SJSA1 (cell line): ENCODE data around the gene CRNN. TPM values are rescaled to one million over a fixed set of nuclear protein-coding genes. Genes with fewer than 3 reads are reported as not detected.

Experiments
- DNase-seq, 2 experiments: peaks; one replicate each; pipeline ENCODE4 v3.0.0-alpha.2; 2015 to 2020; ENCODE audit warnings: low spot score in 2 of 2, low read depth in 1 of 2
- H3K27ac ChIP-seq: fragments of 250-450 bp; sonication (Bioruptor Pico); 2 replicates; pipeline ENCODE4 v1.5.1; 2020; ENCODE audit warnings: mild to moderate bottlenecking, moderate library complexity
- H3K27me3 ChIP-seq: fragments of 250-450 bp; sonication (Bioruptor Pico); replicated peaks from 2 replicates; pipeline ENCODE4 v1.5.1; 2020; ENCODE audit warnings: mild to moderate bottlenecking, moderate library complexity
- H3K36me3 ChIP-seq: fragments of 250-450 bp; sonication (Bioruptor Pico); 2 replicates; pipeline ENCODE4 v1.5.1; 2020; ENCODE audit warnings: mild to moderate bottlenecking
- H3K4me1 ChIP-seq: fragments of 250-450 bp; sonication (Bioruptor Pico); replicated peaks from 2 replicates; pipeline ENCODE4 v1.6.1; 2021; ENCODE audit warnings: mild to moderate bottlenecking
- H3K4me3 ChIP-seq: fragments of 250-450 bp; sonication (Bioruptor Pico); 2 replicates; pipeline ENCODE4 v1.5.1; 2020; ENCODE audit warnings: mild to moderate bottlenecking
- H3K9me3 ChIP-seq: fragments of 250-450 bp; sonication (Bioruptor Pico); replicated peaks from 2 replicates; pipeline ENCODE4 v1.5.1; 2020; ENCODE audit warnings: mild to moderate bottlenecking
- total RNA-seq: library from RNA; depleted of rRNA; stranded (reverse); fragments of >200 nt; shearing (Covaris generic); gene quantifications from 2 replicates; pipeline ENCODE4 v1.2.3, GENCODE V29; 2014; rRNA removed

The CRNN gene
- total RNA-seq, result 0.16 TPM in 1 of 2 replicates, not detected in the other

- H3K27me3 ChIP-seq, result no peaks in the 10 kb centered on the region
- no peak within 1 kb of the TSS for H3K4me3 ChIP-seq
- no peaks in the 10 kb centered on the region for H3K9me3 ChIP-seq
- no peak for DNase-seq
- H3K27ac ChIP-seq, result no peak within 1 kb of the TSS
- peaks cover 52% of the 10 kb centered on the region for H3K4me1 ChIP-seq
- H3K36me3 ChIP-seq, result no peaks in the 10 kb centered on the region
Measured at GRCh38 chr1:152413909-152414308, at the start of gene CRNN. CRNN (minus strand) TSS chr1:152414263; CDS start chr1:152412233, 2,030 bp downstream.

GRCh38 chr1:152462636-152463035 is 48.6 kb upstream of the CRNN start:
- Histone ChIP-seq H3K9me3 (no peaks in the 10 kb centered on the region), H3K36me3 (no peaks in the 10 kb centered on the region), H3K27ac (no peak overlapping the region), H3K4me1 (no peaks in the 10 kb centered on the region), H3K4me3 (no peak overlapping the region), H3K27me3 (no peaks in the 10 kb centered on the region)
- DNase-seq, result no peak

- Histone ChIP-seq H3K4me3 (no peak overlapping the region), H3K4me1 (no peaks in the 10 kb centered on the region), H3K27ac (no peak overlapping the region), H3K9me3 (no peaks in the 10 kb centered on the region), H3K27me3 (no peaks in the 10 kb centered on the region), H3K36me3 (no peaks in the 10 kb centered on the region)
- DNase-seq, result peak; percentile 34 to 60
Measured at GRCh38 chr1:152461544-152461943, 47.5 kb upstream of the CRNN start.

GRCh38 chr1:152460529-152460899 is 46.5 kb upstream of the CRNN start:
- H3K9me3 ChIP-seq, result no peaks in the 10 kb centered on the region
- no peaks in the 10 kb centered on the region for H3K27me3 ChIP-seq
- no peaks in the 10 kb centered on the region for H3K36me3 ChIP-seq
- no peak overlapping the region for H3K27ac ChIP-seq
- no peaks in the 10 kb centered on the region for H3K4me1 ChIP-seq
- DNase-seq, result no peak
- H3K4me3 ChIP-seq, result no peak overlapping the region

- DNase-seq, result peak; percentile 45 to 67
- Histone ChIP-seq H3K27me3 (no peaks in the 10 kb centered on the region), H3K36me3 (no peaks in the 10 kb centered on the region), H3K4me1 (no peaks in the 10 kb centered on the region), H3K4me3 (no peak overlapping the region), H3K27ac (no peak overlapping the region), H3K9me3 (no peaks in the 10 kb centered on the region)
Measured at GRCh38 chr1:152459596-152460528, 45.8 kb upstream of the CRNN start.

- Histone ChIP-seq H3K36me3 (no peaks in the 10 kb centered on the region), H3K4me3 (no peak overlapping the region), H3K27ac (no peak overlapping the region), H3K9me3 (no peaks in the 10 kb centered on the region), H3K27me3 (no peaks in the 10 kb centered on the region), H3K4me1 (no peaks in the 10 kb centered on the region)
- DNase-seq, result peak; percentile 75 to 77
Measured at GRCh38 chr1:152458384-152459185, 44.5 kb upstream of the CRNN start.

- DNase-seq, result no peak
- Histone ChIP-seq H3K36me3 (no peaks in the 10 kb centered on the region), H3K27ac (no peak overlapping the region), H3K27me3 (no peaks in the 10 kb centered on the region), H3K9me3 (no peaks in the 10 kb centered on the region), H3K4me1 (no peaks in the 10 kb centered on the region), H3K4me3 (no peak overlapping the region)
Measured at GRCh38 chr1:152457561-152457960, 43.5 kb upstream of the CRNN start.

GRCh38 chr1:152457071-152457470 is 43.0 kb upstream of the CRNN start:
- Histone ChIP-seq H3K9me3 (no peaks in the 10 kb centered on the region), H3K4me3 (no peak overlapping the region), H3K27me3 (no peaks in the 10 kb centered on the region), H3K4me1 (no peaks in the 10 kb centered on the region), H3K36me3 (no peaks in the 10 kb centered on the region), H3K27ac (no peak overlapping the region)
- DNase-seq, result no peak

GRCh38 chr1:152451254-152451653 is 37.2 kb upstream of the CRNN start:
- no peaks in the 10 kb centered on the region for H3K36me3 ChIP-seq
- H3K4me3 ChIP-seq, result no peak overlapping the region
- H3K4me1 ChIP-seq, result peaks cover 4% of the 10 kb centered on the region; the same call in 1 of the 2 replicates
- H3K9me3 ChIP-seq, result no peaks in the 10 kb centered on the region
- no peak overlapping the region for H3K27ac ChIP-seq
- no peaks in the 10 kb centered on the region for H3K27me3 ChIP-seq
- DNase-seq, result no peak

GRCh38 chr1:152449661-152450060 is 35.6 kb upstream of the CRNN start:
- H3K4me3 ChIP-seq, result no peak overlapping the region
- H3K27me3 ChIP-seq, result no peaks in the 10 kb centered on the region
- no peaks in the 10 kb centered on the region for H3K36me3 ChIP-seq
- peaks cover 9% of the 10 kb centered on the region; the same call in 1 of the 2 replicates for H3K4me1 ChIP-seq
- no peaks in the 10 kb centered on the region for H3K9me3 ChIP-seq
- no peak overlapping the region for H3K27ac ChIP-seq
- no peak for DNase-seq

GRCh38 chr1:152448496-152448895 is 34.4 kb upstream of the CRNN start:
- Histone ChIP-seq H3K27me3 (no peaks in the 10 kb centered on the region), H3K4me3 (no peak overlapping the region), H3K36me3 (no peaks in the 10 kb centered on the region), H3K9me3 (no peaks in the 10 kb centered on the region), H3K4me1 (peaks cover 19% of the 10 kb centered on the region), H3K27ac (no peak overlapping the region)
- no peak for DNase-seq

- Histone ChIP-seq H3K9me3 (no peaks in the 10 kb centered on the region), H3K27ac (no peak overlapping the region)
- DNase-seq, result no peak
Measured at GRCh38 chr1:152448095-152448494, 34.0 kb upstream of the CRNN start.

GRCh38 chr1:152447484-152447883 is 33.4 kb upstream of the CRNN start:
- Histone ChIP-seq H3K27me3 (no peaks in the 10 kb centered on the region), H3K27ac (no peak overlapping the region), H3K4me1 (peaks cover 28% of the 10 kb centered on the region), H3K4me3 (no peak overlapping the region), H3K9me3 (no peaks in the 10 kb centered on the region), H3K36me3 (no peaks in the 10 kb centered on the region)
- no peak for DNase-seq

More at GRCh38 chr1:152448095-152448494, 34.0 kb upstream of the CRNN start:
- H3K4me1 ChIP-seq, result peaks cover 23% of the 10 kb centered on the region
- H3K4me3 ChIP-seq, result no peak overlapping the region
- no peaks in the 10 kb centered on the region for H3K27me3 ChIP-seq
- no peaks in the 10 kb centered on the region for H3K36me3 ChIP-seq

GRCh38 chr1:152444045-152444444 is 30.0 kb upstream of the CRNN start:
- H3K36me3 ChIP-seq, result no peaks in the 10 kb centered on the region
- no peaks in the 10 kb centered on the region for H3K9me3 ChIP-seq
- no peaks in the 10 kb centered on the region for H3K27me3 ChIP-seq
- peaks cover 50% of the 10 kb centered on the region for H3K4me1 ChIP-seq
- H3K4me3 ChIP-seq, result no peak overlapping the region
- DNase-seq, result peak in 1 of 2 experiments; percentile 25
- no peak overlapping the region for H3K27ac ChIP-seq
